PC-3 (cell line): ENCODE data around the gene MADCAM1.

Experiments
- CTCF ChIP-seq: fragments of 300-600 bp; sonication (generic); conservative IDR thresholded peaks from 2 replicates; pipeline ENCODE4 v1.5.1; 2017; ENCODE audit warnings: antibody characterized with exemption, low read depth, mild to moderate bottlenecking, low read length
- EZH2 ChIP-seq: fragments of 300-600 bp; sonication (generic); IDR thresholded peaks from one replicate; pipeline ENCODE4 v1.6.1; 2017; ENCODE audit warnings: antibody characterized with exemption, mild to moderate bottlenecking, low read length; ENCODE audit not compliant: unreplicated experiment

GRCh38 chr19:495402-496111 lies 729 bp upstream of the MADCAM1 start:
- TF ChIP-seq CTCF (peak; percentile 69), EZH2 (no peak)
